ENCODE results near the gene CDYL. TPM values are rescaled to one million over a fixed set of nuclear protein-coding genes. Genes with fewer than 3 reads are reported as not detected.

CDYL gene
- total RNA-seq, 2 donors from 2014 or later = 6.6 to 8.0 TPM

DNA sequence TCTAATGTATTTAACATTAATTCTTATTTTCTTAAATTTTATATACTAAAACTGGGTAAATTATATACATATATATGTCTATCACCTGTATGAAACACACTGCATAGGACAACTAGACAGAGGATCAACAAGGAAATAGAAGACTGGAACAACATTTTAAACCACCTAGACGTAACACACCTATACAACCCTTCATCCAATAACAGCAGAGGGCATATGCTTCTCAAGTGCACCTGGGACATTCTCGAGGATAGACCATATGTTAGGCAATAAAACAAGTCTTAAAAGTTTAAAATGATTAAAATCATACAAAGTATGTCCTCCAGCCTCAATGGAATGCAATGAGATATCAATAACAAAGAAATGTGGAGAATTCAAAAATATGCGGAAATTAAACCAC lies 182.4 kb downstream of the CDYL start:
- no peaks in the 10 kb centered on the region for H3K9me3 ChIP-seq
- no peaks in the 10 kb centered on the region for H3K36me3 ChIP-seq (replicated peaks in 1 of 2; ENCODE audit: insufficient read depth in 1 of 2, low read depth in 2 of 2)
- WGBS, 2 donors = 67 to 69% methylated on average over 3 of the region's 3 CpGs
- intact Hi-C loops (cut with DNase I) = no loop called here
- no peak for DNase-seq
- no peaks in the 10 kb centered on the region for H3K4me1 ChIP-seq
- no peak overlapping the region for H3K4me3 ChIP-seq
- ATAC-seq = no peak
- H3K27me3 ChIP-seq = no peaks in the 10 kb centered on the region
- no peak overlapping the region for H3K27ac ChIP-seq
- TF ChIP-seq POLR2A (IDR thresholded peaks at IDR 0.05) = no peak
- TF ChIP-seq, protein P1, sequence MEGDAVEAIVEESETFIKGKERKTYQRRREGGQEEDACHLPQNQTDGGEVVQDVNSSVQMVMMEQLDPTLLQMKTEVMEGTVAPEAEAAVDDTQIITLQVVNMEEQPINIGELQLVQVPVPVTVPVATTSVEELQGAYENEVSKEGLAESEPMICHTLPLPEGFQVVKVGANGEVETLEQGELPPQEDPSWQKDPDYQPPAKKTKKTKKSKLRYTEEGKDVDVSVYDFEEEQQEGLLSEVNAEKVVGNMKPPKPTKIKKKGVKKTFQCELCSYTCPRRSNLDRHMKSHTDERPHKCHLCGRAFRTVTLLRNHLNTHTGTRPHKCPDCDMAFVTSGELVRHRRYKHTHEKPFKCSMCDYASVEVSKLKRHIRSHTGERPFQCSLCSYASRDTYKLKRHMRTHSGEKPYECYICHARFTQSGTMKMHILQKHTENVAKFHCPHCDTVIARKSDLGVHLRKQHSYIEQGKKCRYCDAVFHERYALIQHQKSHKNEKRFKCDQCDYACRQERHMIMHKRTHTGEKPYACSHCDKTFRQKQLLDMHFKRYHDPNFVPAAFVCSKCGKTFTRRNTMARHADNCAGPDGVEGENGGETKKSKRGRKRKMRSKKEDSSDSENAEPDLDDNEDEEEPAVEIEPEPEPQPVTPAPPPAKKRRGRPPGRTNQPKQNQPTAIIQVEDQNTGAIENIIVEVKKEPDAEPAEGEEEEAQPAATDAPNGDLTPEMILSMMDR (IDR thresholded peaks at IDR 0.05) = no peak

DNA sequence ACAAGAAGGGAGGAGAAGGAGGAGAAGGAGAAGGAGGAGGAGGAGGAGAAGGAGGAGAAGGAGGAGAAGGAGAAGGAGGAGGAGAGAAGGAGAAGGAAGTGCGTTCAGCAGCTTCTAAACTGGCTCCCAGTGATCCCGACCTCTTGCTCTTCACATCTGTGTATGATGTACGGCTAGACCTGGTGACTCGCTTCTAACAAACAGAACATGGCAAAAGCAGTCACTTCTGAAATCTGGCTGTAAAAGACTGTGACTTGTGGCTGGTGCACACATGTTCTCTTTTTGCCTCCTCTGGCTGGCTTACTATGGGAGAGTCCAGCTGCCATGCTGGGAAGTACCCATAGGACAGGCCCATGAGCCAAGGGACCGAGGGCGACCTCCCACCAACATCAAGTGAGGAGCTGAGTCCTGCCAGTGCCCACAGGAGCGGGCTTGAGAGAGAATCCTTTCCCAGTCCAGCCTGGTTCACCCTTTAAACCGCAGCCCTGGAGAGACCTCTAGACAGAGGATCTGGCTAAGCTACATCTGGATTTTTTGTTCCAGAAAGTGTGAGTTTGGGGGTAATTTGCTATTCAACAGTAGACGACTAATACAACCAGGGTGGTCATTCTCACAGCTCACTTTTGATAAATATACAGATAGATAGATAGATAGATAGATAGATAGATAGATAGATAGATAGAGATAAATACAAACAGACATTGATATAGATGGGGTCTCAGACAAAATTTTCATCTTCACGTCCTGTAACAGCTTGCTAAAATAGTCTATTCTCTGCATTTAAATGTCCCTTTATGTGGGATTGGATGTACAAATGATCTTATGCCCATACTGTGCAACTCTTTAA lies 185.3 kb downstream of the CDYL start:
- Histone ChIP-seq H3K9me3 (no peaks in the 10 kb centered on the region), H3K27ac (no peak overlapping the region), H3K27me3 (no peaks in the 10 kb centered on the region), H3K4me3 (no peak overlapping the region), H3K4me1 (no peaks in the 10 kb centered on the region), H3K36me3 (replicated peaks in 1 of 2; ENCODE audit: insufficient read depth in 1 of 2, low read depth in 2 of 2) (no peaks in the 10 kb centered on the region)
- TF ChIP-seq POLR2A (IDR thresholded peaks at IDR 0.05) = no peak
- TF ChIP-seq, protein P1 (IDR thresholded peaks at IDR 0.05) = no peak
- intact Hi-C loops (cut with DNase I) = no loop called here
- 68 to 79% methylated on average over 7 to 10 of the region's 10 CpGs for WGBS, 2 donors
- DNase-seq = no peak
- ATAC-seq = no peak

DNA sequence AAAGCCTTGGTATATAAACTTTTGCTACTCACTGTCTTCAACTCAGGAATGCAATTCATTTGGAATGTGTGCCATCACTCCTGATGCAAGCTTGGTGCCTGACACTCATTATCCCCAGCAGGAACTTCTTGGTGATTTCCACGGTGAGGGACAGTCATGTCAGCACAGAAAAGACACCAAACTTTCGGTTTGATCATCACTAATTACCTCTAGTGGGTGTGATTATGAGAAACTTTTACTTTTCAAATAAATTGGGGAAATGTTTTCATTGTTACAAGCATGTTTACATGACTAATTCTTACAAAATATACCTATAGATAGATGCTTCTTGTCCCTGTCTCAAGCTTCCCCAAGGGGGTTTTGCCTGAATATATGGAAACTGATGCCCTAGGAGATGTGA lies 186.7 kb downstream of the CDYL start:
- Histone ChIP-seq H3K4me3 (no peak overlapping the region), H3K36me3 (replicated peaks in 1 of 2; ENCODE audit: insufficient read depth in 1 of 2, low read depth in 2 of 2) (no peaks in the 10 kb centered on the region), H3K4me1 (no peaks in the 10 kb centered on the region), H3K27ac (no peak overlapping the region), H3K9me3 (no peaks in the 10 kb centered on the region), H3K27me3 (no peaks in the 10 kb centered on the region)
- intact Hi-C loops (cut with DNase I) = no loop called here
- 66 to 71% methylated on average over 2 of the region's 2 CpGs for WGBS, 2 donors
- ATAC-seq (no peak), DNase-seq (no peak)
- TF ChIP-seq, protein P1 (IDR thresholded peaks at IDR 0.05) = no peak
- no peak for TF ChIP-seq POLR2A (IDR thresholded peaks at IDR 0.05)

DNA sequence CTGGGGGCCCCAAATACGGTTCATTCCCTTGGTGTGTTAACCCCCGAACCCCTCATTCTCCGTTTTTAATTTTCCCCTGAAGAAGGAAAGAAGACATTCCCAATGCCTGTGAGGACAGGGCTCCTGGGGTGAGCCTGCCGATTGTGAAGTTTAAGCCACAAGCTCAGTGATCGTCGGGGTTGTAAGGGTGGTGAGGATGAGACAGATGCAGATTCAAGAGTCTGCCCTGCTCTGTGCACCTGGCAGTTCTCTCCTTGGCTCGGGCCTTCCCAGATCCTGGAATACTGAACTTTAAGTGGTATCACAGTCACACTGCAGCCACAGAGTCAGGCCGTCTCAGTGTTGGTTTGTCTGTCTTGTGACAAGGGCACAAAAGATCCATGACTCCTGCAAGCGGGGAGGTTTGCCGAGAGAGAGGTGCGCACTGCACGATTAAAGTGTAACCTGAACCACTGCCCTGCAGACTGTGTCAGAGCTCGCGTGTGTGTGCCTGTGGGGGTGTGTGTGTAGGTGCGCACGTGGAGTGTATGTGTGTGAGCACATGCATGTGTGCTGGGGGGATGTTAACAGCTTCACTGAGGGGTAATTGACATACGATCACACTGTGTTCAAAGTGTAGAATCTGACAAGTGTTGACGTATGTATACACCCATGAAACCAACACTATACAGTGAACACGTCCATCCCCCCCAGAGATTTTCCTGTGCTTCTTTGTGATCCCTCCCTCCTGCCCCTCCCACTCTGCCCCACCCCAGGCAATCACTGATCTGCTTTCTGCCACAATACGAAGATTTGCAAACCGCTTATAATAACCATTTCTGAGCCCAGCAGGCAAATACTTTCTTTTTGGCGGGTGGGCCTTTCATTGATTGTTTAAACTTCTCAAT lies 188.7 kb downstream of the CDYL start:
- Histone ChIP-seq H3K9me3 (no peaks in the 10 kb centered on the region), H3K4me1 (no peaks in the 10 kb centered on the region), H3K27ac (no peak overlapping the region), H3K27me3 (peaks cover 0 to 3% of the 10 kb centered on the region in 2 donors), H3K36me3 (replicated peaks in 1 of 2; ENCODE audit: insufficient read depth in 1 of 2, low read depth in 2 of 2) (no peaks in the 10 kb centered on the region), H3K4me3 (no peak overlapping the region)
- WGBS, 2 donors = 50 to 56% methylated on average over 17 to 22 of the region's 22 CpGs
- intact Hi-C loops (cut with DNase I) = no loop called here
- DNase-seq (no peak), ATAC-seq (no peak)
- TF ChIP-seq, protein P1 (IDR thresholded peaks at IDR 0.05) = no peak
- TF ChIP-seq POLR2A (IDR thresholded peaks at IDR 0.05) = no peak

Measured in body of pancreas (tissue), 4 donors.